ENCODE measurements around the gene BCOR.

The BCOR gene

DNA sequence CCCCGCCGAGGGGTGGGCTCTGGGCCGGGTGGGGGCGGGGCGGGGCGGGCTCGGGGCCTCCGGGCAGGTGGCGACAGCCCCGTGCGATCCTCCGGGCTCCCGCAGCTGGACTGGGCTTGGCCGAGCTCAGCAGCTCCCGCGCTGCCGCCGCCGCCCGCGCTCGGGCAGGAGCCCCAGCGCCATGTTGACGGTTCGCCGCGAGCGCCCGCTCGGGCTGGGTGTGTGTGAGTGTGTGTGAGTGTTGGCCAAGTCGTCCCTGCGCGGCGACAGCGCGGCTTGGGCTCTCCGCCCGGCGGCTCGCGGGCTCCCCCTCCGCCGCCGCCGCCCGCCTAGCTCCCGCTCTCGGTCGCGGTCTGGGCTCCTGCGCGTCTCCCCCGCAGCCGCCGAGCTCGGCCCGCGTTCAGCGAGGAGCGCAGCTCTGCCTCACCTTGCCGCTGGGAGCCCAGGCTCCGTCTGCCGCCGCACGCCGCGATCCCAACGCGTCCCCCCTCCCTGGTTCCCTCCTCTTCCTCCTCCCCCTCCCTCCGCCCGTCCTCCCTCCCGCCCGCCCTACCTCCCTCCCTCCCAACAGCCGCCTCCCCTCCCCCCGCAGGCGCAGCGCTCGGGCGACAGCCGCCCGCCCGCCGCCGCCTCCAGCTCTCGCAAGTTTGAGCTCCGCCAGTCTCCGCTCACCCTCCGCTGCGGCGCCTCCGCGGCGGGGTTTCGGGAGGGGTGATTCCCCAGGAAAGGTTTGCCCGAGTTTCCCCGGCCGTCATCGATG lies at the start of gene BCOR:
BCOR (minus strand) TSS at position 455 of the 760 bp plus-strand sequence. CDS start 20,029 bp downstream, outside the sequence.
- Histone ChIP-seq H3K9ac (ENCODE audit: low read depth, low read length) (peak within 1 kb of the TSS; percentile 64), H3K9me3 (ENCODE audit: control insufficient read depth, insufficient read depth, low read length) (no peaks in the 10 kb centered on the region), H3K4me1 (ENCODE audit: insufficient read depth, low read length) (peaks cover 14% of the 10 kb centered on the region), H3K36me3 (ENCODE audit: insufficient read depth, low read length) (no peaks in the 10 kb centered on the region)

DNA sequence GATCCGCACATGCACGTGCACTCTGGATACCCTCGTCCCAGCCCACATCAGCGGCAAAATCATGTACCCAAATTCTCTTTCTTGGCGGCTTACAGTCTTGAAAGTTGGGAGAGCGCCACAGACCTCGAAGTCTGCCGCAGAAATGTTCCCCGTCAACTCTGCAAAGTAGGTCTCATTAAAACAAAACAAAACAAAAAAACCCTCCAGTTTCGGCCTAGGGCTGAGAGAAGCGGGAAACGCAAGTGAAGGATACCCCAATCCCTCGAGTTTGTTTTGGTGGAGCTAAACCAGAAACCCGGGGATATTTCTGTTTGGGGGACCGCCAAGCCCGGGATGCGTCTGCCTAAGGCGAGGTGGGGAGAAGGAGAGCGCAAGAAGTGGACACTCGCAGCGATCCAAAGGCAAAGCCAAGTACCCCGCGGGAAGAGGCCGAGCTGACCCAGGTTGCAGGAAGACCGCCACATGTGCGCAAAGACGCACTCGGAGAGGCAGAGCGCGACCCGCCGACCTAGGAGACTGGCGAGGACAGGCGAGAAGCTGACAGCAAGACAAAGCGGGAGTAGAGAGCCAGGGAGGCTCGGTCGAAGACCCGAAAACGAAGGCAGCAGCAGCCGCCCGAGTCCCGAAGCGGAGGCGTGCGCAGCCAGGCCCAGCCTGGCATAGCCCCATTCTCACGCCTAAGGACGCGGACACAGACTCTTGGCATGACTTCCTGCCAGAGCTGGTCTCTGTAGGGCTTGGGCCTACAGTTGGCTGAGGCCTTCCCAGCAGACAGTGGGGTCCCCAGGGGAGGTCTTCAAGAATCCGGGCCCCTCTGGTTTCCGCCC lies 49.6 kb upstream of the BCOR start:
- Histone ChIP-seq H3K36me3 (ENCODE audit: insufficient read depth, low read length) (no peaks in the 10 kb centered on the region), H3K9me3 (ENCODE audit: control insufficient read depth, insufficient read depth, low read length) (no peaks in the 10 kb centered on the region), H3K4me1 (ENCODE audit: insufficient read depth, low read length) (peaks cover 27% of the 10 kb centered on the region), H3K9ac (ENCODE audit: low read depth, low read length) (no peak overlapping the region)

DNA sequence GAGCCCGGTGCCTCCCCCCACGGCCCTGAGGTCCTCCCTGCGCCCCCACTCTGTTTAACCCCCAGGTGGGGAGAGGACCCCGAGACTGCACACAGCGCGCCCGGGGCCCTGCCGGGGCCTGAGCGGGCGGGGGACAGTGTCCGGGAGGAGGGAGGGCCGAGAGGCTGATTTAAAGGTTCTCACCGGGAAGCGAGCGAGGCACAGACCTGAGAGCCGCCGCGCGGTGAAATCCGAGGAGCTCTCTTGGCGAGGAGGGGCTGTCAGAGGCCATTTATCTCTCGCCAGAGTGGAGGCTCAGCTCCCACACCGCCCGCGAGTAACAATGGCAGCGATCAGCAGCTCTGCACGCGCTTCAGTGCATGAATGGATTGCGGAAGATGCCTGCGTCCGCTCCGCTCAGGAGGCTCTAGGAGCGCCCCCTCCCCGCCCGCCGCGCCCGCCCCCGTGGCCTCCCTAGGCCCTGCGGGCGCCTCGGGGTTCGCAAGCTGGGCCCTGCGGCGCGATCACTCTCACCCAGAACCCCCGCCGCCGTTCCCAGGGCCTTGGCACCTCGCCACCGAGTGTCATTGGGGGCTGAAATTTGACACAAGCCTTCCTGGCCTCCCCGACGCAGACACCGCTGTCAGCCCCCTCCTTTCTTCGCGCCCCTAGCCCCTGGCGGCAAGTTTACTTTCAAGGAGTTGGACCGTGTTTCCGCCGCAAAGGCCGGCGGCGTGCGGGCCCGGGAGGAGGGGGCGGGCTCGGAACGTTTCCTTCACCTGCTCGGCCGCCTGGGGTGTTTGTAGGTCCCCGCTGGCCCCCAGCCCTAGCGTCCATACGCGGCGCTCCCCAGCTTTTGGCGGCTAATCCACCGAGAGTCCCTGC lies 48.7 kb upstream of the BCOR start:
- no peaks in the 10 kb centered on the region for H3K36me3 ChIP-seq (ENCODE audit: insufficient read depth, low read length)
- no peaks in the 10 kb centered on the region for H3K9me3 ChIP-seq (ENCODE audit: control insufficient read depth, insufficient read depth, low read length)
- peaks cover 30% of the 10 kb centered on the region for H3K4me1 ChIP-seq (ENCODE audit: insufficient read depth, low read length)
- H3K9ac ChIP-seq (ENCODE audit: low read depth, low read length) = peak overlapping the region; percentile 55; the same call in 1 of the 2 replicates

DNA sequence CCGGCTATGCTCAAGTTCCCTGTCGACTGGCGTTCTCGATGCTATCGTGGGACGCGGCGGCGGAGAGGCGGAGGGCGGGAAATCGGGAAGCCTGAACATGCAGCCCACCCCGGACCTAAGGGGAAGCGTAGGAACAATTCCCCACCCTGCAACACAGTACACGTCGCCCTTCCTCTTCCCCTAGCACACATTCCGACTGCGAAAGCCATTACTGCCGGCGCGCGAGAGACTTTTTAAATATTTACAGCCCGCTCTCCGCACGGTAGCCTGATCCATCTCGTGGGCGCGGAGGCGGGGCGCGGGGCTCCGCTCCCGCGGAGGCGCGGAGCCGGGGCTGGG lies 48.1 kb upstream of the BCOR start:
- Histone ChIP-seq H3K4me1 (ENCODE audit: insufficient read depth, low read length) (peaks cover 36% of the 10 kb centered on the region), H3K9ac (ENCODE audit: low read depth, low read length) (peak overlapping the region; percentile 55; the same call in 1 of the 2 replicates), H3K36me3 (ENCODE audit: insufficient read depth, low read length) (no peaks in the 10 kb centered on the region), H3K9me3 (ENCODE audit: control insufficient read depth, insufficient read depth, low read length) (no peaks in the 10 kb centered on the region)

DNA sequence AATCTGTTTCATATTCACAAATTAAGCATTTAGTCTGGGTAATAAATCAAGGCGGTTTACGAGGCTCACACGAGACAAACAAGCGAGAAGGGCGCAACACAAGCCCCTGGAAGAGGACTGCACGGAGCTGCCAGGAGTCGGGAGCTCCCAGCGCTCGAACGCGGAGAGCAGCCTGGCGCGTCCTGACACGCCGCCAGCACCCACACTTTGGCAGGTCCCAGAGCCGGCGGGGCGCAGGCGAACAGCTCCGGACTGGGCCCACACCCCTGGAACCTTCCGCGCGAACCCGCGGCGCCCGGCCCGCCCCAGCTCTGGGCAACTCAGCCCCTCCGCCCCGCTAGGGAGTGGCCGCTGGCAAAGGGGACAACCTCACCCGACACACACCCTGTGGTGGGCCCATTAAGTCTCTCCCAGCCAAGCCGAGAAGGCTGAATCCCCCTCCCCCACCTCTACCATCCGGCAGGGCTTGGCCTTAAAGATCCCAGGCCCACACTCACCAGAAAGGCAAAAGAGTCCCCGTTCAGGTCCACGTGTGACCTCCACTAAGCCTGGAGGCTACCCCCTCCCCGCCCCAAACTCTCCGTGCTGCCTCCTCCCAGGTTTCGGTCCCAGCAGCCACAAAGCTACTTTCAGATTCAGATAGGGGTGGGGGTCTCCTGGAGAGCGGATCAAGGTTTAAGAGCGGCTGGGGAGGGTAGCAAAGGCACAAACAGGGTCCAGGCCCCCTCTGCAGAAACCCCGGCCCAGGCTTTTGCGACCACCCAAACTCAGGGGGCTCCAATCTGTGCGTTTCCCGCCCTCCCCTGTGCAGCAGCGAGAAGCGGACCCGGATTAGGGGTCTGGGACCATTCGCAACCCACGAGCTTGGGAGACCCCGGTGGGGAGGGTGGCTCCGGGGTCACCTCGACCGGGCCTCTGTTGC lies 47.5 kb upstream of the BCOR start:
- no peaks in the 10 kb centered on the region for H3K36me3 ChIP-seq (ENCODE audit: insufficient read depth, low read length)
- peak overlapping the region; percentile 55 for H3K9ac ChIP-seq (ENCODE audit: low read depth, low read length)
- peaks cover 39% of the 10 kb centered on the region for H3K4me1 ChIP-seq (ENCODE audit: insufficient read depth, low read length)
- no peaks in the 10 kb centered on the region for H3K9me3 ChIP-seq (ENCODE audit: control insufficient read depth, insufficient read depth, low read length)

DNA sequence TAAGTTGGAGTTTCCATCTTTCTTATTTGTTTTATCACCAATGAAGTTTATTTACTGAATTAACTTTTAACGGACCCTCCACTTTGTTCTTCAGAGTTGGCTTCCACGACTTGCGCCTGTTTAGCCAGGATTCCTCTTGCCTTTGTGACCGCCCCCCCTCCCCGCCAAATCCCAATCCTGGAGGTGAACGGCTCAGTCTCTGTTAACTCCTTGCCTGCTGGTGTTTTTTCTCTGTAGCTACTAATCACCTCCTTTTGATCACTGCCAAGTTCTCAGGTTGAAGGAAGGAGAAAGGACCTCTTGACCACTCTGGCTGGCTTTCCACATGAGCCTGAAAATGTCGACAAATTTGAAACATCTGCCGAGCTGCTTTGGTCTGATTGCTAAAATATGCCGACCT lies 46.8 kb upstream of the BCOR start:
- H3K4me1 ChIP-seq (ENCODE audit: insufficient read depth, low read length) = peaks cover 32% of the 10 kb centered on the region
- H3K36me3 ChIP-seq (ENCODE audit: insufficient read depth, low read length) = no peaks in the 10 kb centered on the region
- peak overlapping the region; percentile 55; the same call in 1 of the 2 replicates for H3K9ac ChIP-seq (ENCODE audit: low read depth, low read length)
- no peaks in the 10 kb centered on the region for H3K9me3 ChIP-seq (ENCODE audit: control insufficient read depth, insufficient read depth, low read length)

DNA sequence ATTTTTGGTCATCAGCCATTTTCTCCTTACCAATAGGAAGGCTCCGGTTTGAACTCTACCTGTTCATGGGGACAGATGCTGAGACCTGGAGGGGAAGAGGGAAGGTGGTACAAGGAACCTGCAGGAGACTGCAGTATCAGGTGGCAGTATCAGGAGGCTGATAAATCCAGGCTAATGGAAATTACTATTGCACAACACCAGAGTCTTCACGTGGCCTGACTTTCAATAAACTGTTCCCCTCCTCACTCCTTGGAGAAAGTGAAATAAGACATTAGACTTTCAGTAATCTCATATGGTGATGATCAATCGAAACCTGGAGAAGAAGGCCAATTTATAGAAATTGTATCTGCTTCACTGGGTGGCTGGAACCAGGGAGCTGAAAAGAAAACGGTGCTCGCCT lies 46.2 kb upstream of the BCOR start:
- H3K9ac ChIP-seq (ENCODE audit: low read depth, low read length) = no peak overlapping the region
- H3K4me1 ChIP-seq (ENCODE audit: insufficient read depth, low read length) = peaks cover 26% of the 10 kb centered on the region

DNA sequence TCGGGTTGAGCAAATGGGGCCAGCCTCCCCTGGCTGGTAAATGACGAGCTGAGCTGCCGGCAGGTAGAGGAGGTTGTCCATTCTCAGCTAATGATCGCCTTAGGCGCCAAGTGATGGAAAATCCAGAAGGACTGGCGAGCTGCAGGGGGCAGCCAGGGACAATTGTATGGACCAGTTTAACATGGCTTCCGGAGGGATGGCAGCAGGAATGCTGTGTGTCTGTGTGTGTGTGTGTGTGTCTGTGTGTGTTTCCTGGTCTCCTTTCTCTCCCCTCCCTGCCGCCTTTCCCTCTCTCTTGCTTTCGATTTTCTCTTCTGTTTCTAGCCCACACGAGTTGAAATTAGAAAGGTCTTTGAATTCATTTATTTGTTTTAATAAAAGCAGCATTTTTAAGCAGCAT lies 45.2 kb upstream of the BCOR start:
- Histone ChIP-seq H3K9me3 (ENCODE audit: control insufficient read depth, insufficient read depth, low read length) (no peaks in the 10 kb centered on the region), H3K4me1 (ENCODE audit: insufficient read depth, low read length) (peaks cover 18% of the 10 kb centered on the region; the same call in 1 of the 2 replicates), H3K9ac (ENCODE audit: low read depth, low read length) (no peak overlapping the region), H3K36me3 (ENCODE audit: insufficient read depth, low read length) (no peaks in the 10 kb centered on the region)

More for the DNA sequence above, 46.2 kb upstream of the BCOR start:
- H3K36me3 ChIP-seq (ENCODE audit: insufficient read depth, low read length) = no peaks in the 10 kb centered on the region
- no peaks in the 10 kb centered on the region for H3K9me3 ChIP-seq (ENCODE audit: control insufficient read depth, insufficient read depth, low read length)

DNA sequence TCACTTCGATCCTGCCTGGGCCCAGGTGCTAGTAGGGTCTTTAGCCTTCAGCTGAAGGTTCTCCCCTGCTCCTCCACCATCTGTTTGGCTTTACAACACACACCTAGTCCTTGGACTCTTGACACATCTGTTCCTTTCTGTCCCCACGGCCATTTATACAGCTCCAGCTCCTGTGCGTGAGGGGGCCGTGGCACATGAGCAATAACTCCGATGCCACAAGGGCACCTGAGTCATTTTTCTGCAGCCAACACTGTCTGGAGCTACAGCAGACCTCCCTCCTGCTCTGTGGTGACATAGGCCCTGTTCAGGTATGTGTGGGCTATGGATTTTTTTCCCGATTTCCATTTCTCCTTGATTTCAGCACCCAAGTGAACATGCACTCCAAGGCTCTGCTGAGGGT lies 44.7 kb upstream of the BCOR start:
- Histone ChIP-seq H3K4me1 (ENCODE audit: insufficient read depth, low read length) (peaks cover 16% of the 10 kb centered on the region; the same call in 1 of the 2 replicates), H3K36me3 (ENCODE audit: insufficient read depth, low read length) (no peaks in the 10 kb centered on the region), H3K9me3 (ENCODE audit: control insufficient read depth, insufficient read depth, low read length) (no peaks in the 10 kb centered on the region), H3K9ac (ENCODE audit: low read depth, low read length) (no peak overlapping the region)

DNA sequence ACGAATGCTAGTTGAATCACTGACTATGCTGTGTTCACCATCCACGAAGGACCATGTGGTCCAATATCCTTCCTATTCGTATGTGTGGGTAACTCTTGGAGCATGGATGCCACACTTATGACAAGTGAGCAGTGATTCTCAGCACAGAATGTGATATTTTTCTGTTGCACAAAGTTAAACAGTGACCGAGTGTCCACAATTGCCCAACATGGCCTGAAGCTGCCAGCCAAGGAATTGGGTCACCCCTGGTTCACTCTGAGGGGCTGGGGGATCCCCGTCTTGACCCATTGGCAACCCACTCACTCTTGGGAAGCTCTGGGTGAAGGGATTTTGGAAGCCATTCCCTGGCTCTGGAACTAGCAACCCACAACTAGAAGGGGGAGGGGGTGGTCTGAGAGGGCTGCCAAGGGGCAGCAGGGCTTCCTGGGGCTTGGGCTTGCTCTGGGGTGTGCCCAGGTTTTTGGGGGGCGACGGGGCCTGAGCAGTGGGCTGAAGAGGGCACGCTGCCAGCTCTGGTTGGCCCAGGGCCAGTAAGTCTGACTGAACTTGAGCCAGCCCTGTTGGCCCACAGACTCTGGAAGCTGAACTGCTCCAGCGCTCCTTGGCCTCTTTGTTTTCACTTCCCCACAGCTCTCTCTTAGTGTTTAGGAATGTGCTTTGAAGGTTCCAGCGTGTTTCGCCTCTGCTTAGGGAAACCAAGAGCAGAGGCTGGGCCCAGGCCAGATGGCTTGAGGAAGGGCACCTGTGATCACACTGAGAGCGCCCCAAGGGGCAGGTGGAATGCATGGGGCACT lies 43.1 kb upstream of the BCOR start:
- Histone ChIP-seq H3K9ac (ENCODE audit: low read depth, low read length) (no peak overlapping the region), H3K9me3 (ENCODE audit: control insufficient read depth, insufficient read depth, low read length) (no peaks in the 10 kb centered on the region), H3K36me3 (ENCODE audit: insufficient read depth, low read length) (no peaks in the 10 kb centered on the region), H3K4me1 (ENCODE audit: insufficient read depth, low read length) (peaks cover 16% of the 10 kb centered on the region; the same call in 1 of the 2 replicates)

DNA sequence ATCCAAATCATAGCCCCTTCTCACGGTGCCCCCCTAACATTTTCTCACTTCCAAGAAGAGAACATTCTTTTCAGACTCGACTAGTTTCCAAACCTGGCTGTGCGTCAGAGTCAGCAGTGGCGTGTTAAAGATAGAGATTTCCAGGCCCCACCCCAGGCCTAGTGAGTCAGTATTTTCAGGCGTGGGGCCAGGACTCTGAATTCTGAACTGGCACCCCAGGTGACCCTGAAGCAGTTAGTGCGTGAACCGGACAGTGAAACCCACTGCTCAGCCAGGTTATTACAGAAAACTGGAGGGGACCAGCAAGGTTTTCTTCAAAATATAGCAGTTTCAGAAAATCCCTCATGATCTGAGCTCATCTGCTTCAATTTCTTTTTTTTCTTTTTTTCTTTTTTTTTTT lies 35.0 kb upstream of the BCOR start:
- Histone ChIP-seq H3K9me3 (ENCODE audit: control insufficient read depth, insufficient read depth, low read length) (no peaks in the 10 kb centered on the region), H3K4me1 (ENCODE audit: insufficient read depth, low read length) (peaks cover 5% of the 10 kb centered on the region; the same call in 1 of the 2 replicates), H3K36me3 (ENCODE audit: insufficient read depth, low read length) (no peaks in the 10 kb centered on the region), H3K9ac (ENCODE audit: low read depth, low read length) (no peak overlapping the region)

DNA sequence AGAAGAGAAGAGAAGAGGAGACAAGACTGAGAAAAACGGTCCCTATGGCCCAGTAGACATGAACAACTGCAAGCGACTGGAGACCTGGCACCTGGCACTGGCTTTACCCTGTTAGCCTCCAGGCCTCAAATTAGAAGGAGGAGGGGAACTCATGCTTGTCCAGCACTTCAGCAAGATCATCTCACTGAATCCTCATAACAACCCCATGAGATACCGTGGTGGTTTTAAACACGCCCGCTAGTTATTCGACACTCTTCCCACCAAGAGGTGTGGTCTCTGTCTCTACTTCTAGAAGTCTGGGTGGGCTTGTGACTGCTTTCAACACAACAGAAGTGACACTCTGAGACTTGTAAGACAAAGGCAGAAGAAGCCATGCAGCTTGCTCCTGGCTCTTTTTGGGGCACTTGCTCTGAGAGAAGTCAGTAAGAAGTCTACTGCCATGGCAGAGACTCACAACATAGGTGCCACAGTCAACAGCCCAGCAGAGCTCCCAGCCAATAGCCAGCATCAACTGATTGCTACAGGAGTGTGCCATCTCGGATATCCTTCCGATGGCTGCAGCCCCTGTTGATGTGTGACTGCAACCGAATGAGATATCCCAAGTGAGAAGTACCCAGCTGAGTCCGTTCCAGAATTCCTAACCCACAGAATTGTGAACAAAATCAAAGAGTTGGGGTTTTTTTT lies 34.0 kb upstream of the BCOR start:
- Histone ChIP-seq H3K9ac (ENCODE audit: low read depth, low read length) (no peak overlapping the region), H3K36me3 (ENCODE audit: insufficient read depth, low read length) (no peaks in the 10 kb centered on the region)

More for the DNA sequence above, 34.0 kb upstream of the BCOR start:
- Histone ChIP-seq H3K9me3 (ENCODE audit: control insufficient read depth, insufficient read depth, low read length) (no peaks in the 10 kb centered on the region), H3K4me1 (ENCODE audit: insufficient read depth, low read length) (peaks cover 5% of the 10 kb centered on the region; the same call in 1 of the 2 replicates)

Data from ES-I3 (cell line).